ENCODE measurements around the gene NCR3LG1.
"Not testable (repeated sequence)": the region's sequence is repeated elsewhere in the genome, so short reads cannot be mapped to it uniquely, and the experiment has no call there.

Gene NCR3LG1

DNA sequence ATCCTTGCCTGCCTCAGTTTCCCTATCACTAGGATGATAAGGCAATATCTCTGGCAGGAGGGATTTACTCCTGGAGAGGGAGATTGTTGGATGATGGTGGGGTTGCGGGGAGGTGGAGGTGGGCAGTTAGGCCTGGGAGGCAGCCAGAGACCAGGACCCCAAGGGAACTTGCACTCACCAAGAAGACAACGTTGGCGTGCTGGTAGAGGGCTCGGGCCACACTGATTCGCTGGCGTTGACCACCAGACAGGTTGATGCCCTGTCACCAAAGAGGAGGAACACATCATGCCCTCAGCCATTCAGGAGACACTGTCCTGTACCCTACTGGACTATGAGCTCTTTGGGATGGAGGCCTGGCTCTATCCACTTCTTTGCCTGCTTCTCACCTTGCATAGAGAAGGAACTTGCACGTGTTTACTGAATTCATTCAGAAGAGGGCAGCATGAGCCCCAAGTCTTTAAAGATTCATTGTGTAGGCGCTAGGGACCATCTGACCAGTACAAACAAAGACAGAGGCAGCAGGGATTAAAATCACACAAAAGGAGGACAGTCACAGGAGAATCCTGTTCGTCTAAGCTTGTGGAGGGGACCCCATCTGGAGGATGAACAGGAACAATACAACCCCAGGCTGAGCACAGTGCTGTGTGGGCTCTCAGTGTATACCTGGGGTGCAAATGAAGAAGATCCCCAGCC, 61.0 kb downstream of the NCR3LG1 start:
- Histone ChIP-seq H3K27ac (ENCODE audit: low read depth, low read length) (no peak overlapping the region), H3K4me1 (ENCODE audit: control insufficient read depth, insufficient read depth, low read length, unreplicated experiment) (no peaks in the 10 kb centered on the region), H3K79me2 (ENCODE audit: control insufficient read depth, insufficient read depth, low read length, unreplicated experiment) (no peaks in the 10 kb centered on the region), H3K36me3 (ENCODE audit: insufficient read depth, low read length) (no peaks in the 10 kb centered on the region), H3K4me3 (ENCODE audit: low read depth, low read length) (no peak overlapping the region), H3K27me3 (ENCODE audit: insufficient read depth, low read length) (peaks cover 54% of the 10 kb centered on the region), H2AFZ (ENCODE audit: low read length, unreplicated experiment) (no peak overlapping the region)

GRCh38 chr11:17413414-17414316, 62.1 kb downstream of the NCR3LG1 start:
- no peak overlapping the region for H3K27ac ChIP-seq (ENCODE audit: low read depth, low read length)

DNA sequence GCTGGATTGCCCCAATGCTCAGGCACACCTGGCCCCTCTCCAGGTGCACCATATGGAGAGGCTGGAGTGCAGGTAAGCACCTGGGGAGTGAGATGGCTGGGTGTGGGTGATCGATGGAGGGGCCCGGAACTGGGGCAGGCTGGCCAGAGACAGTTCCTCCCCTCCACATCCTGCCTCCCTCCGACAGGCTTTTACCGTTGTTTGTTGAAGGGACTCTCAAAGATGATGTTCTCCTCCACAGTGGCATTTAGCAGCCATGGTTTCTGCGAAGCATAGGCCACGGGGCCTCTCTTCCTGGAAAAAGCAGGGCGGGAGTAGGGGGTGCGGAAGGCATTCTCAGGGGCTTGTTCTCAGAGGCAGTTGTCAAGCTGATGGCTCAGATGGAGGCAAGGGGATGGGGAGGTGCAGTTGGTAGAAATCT, 62.7 kb downstream of the NCR3LG1 start:
- no peak overlapping the region for H3K4me3 ChIP-seq (ENCODE audit: low read depth, low read length)
- H2AFZ ChIP-seq (ENCODE audit: low read length, unreplicated experiment): no peak overlapping the region
- no peaks in the 10 kb centered on the region for H3K36me3 ChIP-seq (ENCODE audit: insufficient read depth, low read length)
- H3K27ac ChIP-seq (ENCODE audit: low read depth, low read length): no peak overlapping the region
- H3K4me1 ChIP-seq (ENCODE audit: control insufficient read depth, insufficient read depth, low read length, unreplicated experiment): no peaks in the 10 kb centered on the region
- peaks cover 71% of the 10 kb centered on the region for H3K27me3 ChIP-seq (ENCODE audit: insufficient read depth, low read length)
- no peaks in the 10 kb centered on the region for H3K79me2 ChIP-seq (ENCODE audit: control insufficient read depth, insufficient read depth, low read length, unreplicated experiment)

More at GRCh38 chr11:17413414-17414316, 62.1 kb downstream of the NCR3LG1 start:
- H3K27me3 ChIP-seq (ENCODE audit: insufficient read depth, low read length): peaks cover 65% of the 10 kb centered on the region
- no peaks in the 10 kb centered on the region for H3K79me2 ChIP-seq (ENCODE audit: control insufficient read depth, insufficient read depth, low read length, unreplicated experiment)
- no peak overlapping the region for H2AFZ ChIP-seq (ENCODE audit: low read length, unreplicated experiment)
- no peak overlapping the region for H3K4me3 ChIP-seq (ENCODE audit: low read depth, low read length)
- no peaks in the 10 kb centered on the region for H3K4me1 ChIP-seq (ENCODE audit: control insufficient read depth, insufficient read depth, low read length, unreplicated experiment)
- no peaks in the 10 kb centered on the region for H3K36me3 ChIP-seq (ENCODE audit: insufficient read depth, low read length)

- peaks cover 78% of the 10 kb centered on the region for H3K27me3 ChIP-seq (ENCODE audit: insufficient read depth, low read length)
- no peaks in the 10 kb centered on the region for H3K79me2 ChIP-seq (ENCODE audit: control insufficient read depth, insufficient read depth, low read length, unreplicated experiment)
- no peak overlapping the region for H3K27ac ChIP-seq (ENCODE audit: low read depth, low read length)
- H3K4me3 ChIP-seq (ENCODE audit: low read depth, low read length): no peak overlapping the region
- H2AFZ ChIP-seq (ENCODE audit: low read length, unreplicated experiment): no peak overlapping the region
- no peaks in the 10 kb centered on the region for H3K4me1 ChIP-seq (ENCODE audit: control insufficient read depth, insufficient read depth, low read length, unreplicated experiment)
- H3K36me3 ChIP-seq (ENCODE audit: insufficient read depth, low read length): no peaks in the 10 kb centered on the region
These were observed 63.4 kb downstream of the NCR3LG1 start for GRCh38 chr11:17414992-17415391.

- Histone ChIP-seq H3K36me3 (ENCODE audit: insufficient read depth, low read length) (no peaks in the 10 kb centered on the region), H3K4me3 (ENCODE audit: low read depth, low read length) (no peak overlapping the region), H2AFZ (ENCODE audit: low read length, unreplicated experiment) (no peak overlapping the region), H3K79me2 (ENCODE audit: control insufficient read depth, insufficient read depth, low read length, unreplicated experiment) (no peaks in the 10 kb centered on the region), H3K27ac (ENCODE audit: low read depth, low read length) (no peak overlapping the region), H3K4me1 (ENCODE audit: control insufficient read depth, insufficient read depth, low read length, unreplicated experiment) (no peaks in the 10 kb centered on the region), H3K27me3 (ENCODE audit: insufficient read depth, low read length) (peaks cover 84% of the 10 kb centered on the region)
These were observed 64.0 kb downstream of the NCR3LG1 start for GRCh38 chr11:17415523-17416104.

GRCh38 chr11:17416492-17416891, 64.9 kb downstream of the NCR3LG1 start:
- Histone ChIP-seq H3K4me1 (ENCODE audit: control insufficient read depth, insufficient read depth, low read length, unreplicated experiment) (no peaks in the 10 kb centered on the region), H3K79me2 (ENCODE audit: control insufficient read depth, insufficient read depth, low read length, unreplicated experiment) (no peaks in the 10 kb centered on the region), H2AFZ (ENCODE audit: low read length, unreplicated experiment) (no peak overlapping the region), H3K27me3 (ENCODE audit: insufficient read depth, low read length) (peaks cover 92% of the 10 kb centered on the region), H3K36me3 (ENCODE audit: insufficient read depth, low read length) (no peaks in the 10 kb centered on the region), H3K27ac (ENCODE audit: low read depth, low read length) (no peak overlapping the region), H3K4me3 (ENCODE audit: low read depth, low read length) (no peak overlapping the region)

DNA sequence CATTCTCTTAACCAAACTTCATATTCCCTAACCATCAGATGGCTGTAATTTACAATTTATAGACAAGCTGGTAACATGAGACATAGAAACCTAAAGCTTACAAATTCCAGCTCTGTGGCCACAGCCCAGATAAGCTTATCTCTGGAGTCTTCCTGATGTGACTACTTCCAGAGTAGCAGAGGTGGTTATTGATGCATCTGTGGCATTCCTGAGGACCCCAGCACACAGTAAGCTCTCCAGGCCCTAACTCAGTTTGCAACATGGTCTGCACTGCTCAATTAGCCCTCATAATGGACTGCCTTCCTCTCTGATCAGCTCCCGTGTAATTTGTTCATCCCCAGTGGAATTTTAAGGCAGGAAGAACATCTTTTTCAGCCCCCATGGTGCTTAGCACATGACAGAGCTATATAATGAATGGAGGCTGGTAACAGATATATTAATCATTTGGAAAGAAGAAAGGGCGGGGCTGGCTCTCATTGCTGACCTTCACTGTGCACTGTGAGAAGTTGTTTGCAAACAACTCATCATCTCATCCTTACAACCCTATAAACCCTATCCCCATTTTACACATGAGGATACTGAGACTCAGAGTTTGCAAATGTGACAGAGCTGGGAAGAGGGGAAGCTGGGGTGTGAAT, 67.0 kb downstream of the NCR3LG1 start:
- no peak overlapping the region for H3K4me3 ChIP-seq (ENCODE audit: low read depth, low read length)
- no peak overlapping the region for H3K27ac ChIP-seq (ENCODE audit: low read depth, low read length)
- H2AFZ ChIP-seq (ENCODE audit: low read length, unreplicated experiment): no peak overlapping the region
- H3K27me3 ChIP-seq (ENCODE audit: insufficient read depth, low read length): peaks cover 96% of the 10 kb centered on the region
- no peaks in the 10 kb centered on the region for H3K79me2 ChIP-seq (ENCODE audit: control insufficient read depth, insufficient read depth, low read length, unreplicated experiment)
- H3K4me1 ChIP-seq (ENCODE audit: control insufficient read depth, insufficient read depth, low read length, unreplicated experiment): no peaks in the 10 kb centered on the region
- no peaks in the 10 kb centered on the region for H3K36me3 ChIP-seq (ENCODE audit: insufficient read depth, low read length)

DNA sequence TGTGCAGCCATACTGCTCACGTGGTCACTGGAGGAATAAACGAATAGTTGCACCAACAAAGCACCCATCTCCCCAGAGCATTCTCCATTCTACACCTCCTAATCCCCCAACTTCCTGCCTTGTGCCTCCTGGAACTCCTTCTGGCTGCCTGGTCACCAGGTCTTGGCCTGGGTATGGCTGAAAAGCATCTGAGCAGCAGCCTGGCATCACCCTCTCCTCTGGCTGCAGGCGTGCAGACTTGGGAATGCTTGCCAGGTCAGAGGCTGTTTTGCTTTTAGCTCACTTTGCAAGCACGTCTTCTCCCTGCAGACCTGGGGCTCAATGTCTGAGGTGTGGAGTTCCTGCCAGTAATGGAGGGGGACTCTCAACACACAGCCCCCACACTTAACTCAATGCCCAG, 70.2 kb downstream of the NCR3LG1 start:
- no peaks in the 10 kb centered on the region for H3K79me2 ChIP-seq (ENCODE audit: control insufficient read depth, insufficient read depth, low read length, unreplicated experiment)
- no peak overlapping the region for H2AFZ ChIP-seq (ENCODE audit: low read length, unreplicated experiment)
- peaks cover 79% of the 10 kb centered on the region for H3K27me3 ChIP-seq (ENCODE audit: insufficient read depth, low read length)
- no peaks in the 10 kb centered on the region for H3K4me1 ChIP-seq (ENCODE audit: control insufficient read depth, insufficient read depth, low read length, unreplicated experiment)
- H3K4me3 ChIP-seq (ENCODE audit: low read depth, low read length): no peak overlapping the region
- no peak overlapping the region for H3K27ac ChIP-seq (ENCODE audit: low read depth, low read length)
- no peaks in the 10 kb centered on the region for H3K36me3 ChIP-seq (ENCODE audit: insufficient read depth, low read length)

- H3K27ac ChIP-seq (ENCODE audit: low read depth, low read length): no peak overlapping the region
- H3K27me3 ChIP-seq (ENCODE audit: insufficient read depth, low read length): peaks cover 79% of the 10 kb centered on the region
- no peaks in the 10 kb centered on the region for H3K79me2 ChIP-seq (ENCODE audit: control insufficient read depth, insufficient read depth, low read length, unreplicated experiment)
- no peak overlapping the region for H2AFZ ChIP-seq (ENCODE audit: low read length, unreplicated experiment)
- no peaks in the 10 kb centered on the region for H3K4me1 ChIP-seq (ENCODE audit: control insufficient read depth, insufficient read depth, low read length, unreplicated experiment)
- no peaks in the 10 kb centered on the region for H3K36me3 ChIP-seq (ENCODE audit: insufficient read depth, low read length)
- no peak overlapping the region for H3K4me3 ChIP-seq (ENCODE audit: low read depth, low read length)
These were observed 72.1 kb downstream of the NCR3LG1 start for GRCh38 chr11:17423533-17424310.

DNA sequence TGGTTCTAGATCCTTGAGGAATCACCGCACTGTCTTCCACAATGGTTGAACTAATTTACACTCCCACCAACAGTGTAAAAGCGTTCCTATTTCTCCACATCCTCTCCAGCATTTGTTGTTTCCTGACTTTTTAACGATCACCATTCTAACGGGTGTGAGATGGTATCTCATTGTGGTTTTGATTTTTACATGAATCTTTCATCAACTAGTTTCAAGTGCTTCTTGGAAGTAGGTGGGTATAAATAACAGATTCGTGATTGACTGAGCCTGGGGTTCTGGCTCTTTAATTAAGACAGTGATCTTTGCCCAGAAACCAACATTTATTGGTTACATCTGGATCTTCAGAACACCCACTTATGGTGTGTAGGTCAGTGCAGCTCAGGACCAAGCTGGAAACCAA, 74.6 kb downstream of the NCR3LG1 start:
- H3K79me2 ChIP-seq (ENCODE audit: control insufficient read depth, insufficient read depth, low read length, unreplicated experiment); H3K36me3 ChIP-seq (ENCODE audit: insufficient read depth, low read length); H3K4me3 ChIP-seq (ENCODE audit: low read depth, low read length); H3K4me1 ChIP-seq (ENCODE audit: control insufficient read depth, insufficient read depth, low read length, unreplicated experiment); H2AFZ ChIP-seq (ENCODE audit: low read length, unreplicated experiment); H3K27ac ChIP-seq (ENCODE audit: low read depth, low read length): not testable (repeated sequence)
- H3K27me3 ChIP-seq (ENCODE audit: insufficient read depth, low read length): peaks cover 61% of the 10 kb centered on the region
